NCI-H1694 treated with DMSO at 0.1 percent for 48 hours (cell line): ENCODE results near the gene CHTF18.
"Not testable (repeated sequence)": the region's sequence is repeated elsewhere in the genome, so short reads cannot be mapped to it uniquely, and the experiment has no call there.

Experiments
- DNase-seq: peaks from one replicate; lab custom pipeline; 2025; lab: John Stamatoyannopoulos, UW

The CHTF18 gene

DNA sequence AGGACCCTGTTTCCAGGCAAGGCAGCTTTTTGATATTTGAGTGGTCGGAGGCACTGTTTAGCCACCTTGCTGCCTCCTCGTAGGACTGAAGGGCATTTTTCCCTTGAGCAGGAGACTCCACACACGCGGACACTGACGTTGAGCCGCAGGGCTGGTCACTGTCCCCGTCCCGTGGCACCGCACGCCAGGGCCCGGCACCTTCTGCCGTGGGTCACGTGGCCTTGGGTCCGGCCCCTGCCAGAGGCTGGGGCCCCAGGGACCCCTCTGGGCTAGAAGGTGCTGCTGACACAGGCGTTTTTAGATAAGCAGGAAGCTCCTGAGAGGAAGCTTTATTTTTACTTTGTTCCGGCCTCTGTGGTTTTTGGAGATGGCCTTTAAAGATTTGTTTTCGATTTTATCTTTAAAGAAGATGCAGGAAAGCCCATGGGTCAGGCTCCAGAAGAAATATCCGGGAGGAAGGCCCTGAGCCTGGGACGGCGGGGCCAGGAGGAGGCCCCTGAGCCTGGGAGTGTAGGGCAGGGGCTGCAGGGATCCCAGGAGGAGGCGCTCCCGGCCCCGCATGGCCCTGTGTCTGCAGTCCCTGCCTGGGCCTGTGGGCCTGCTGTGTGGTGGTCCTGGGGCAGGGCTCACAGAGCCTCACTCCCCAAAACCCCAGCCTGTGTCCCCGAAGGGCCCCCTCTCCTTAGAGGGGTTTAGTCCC lies 42.6 kb downstream of the CHTF18 start:
- DNase-seq: no peak

DNA sequence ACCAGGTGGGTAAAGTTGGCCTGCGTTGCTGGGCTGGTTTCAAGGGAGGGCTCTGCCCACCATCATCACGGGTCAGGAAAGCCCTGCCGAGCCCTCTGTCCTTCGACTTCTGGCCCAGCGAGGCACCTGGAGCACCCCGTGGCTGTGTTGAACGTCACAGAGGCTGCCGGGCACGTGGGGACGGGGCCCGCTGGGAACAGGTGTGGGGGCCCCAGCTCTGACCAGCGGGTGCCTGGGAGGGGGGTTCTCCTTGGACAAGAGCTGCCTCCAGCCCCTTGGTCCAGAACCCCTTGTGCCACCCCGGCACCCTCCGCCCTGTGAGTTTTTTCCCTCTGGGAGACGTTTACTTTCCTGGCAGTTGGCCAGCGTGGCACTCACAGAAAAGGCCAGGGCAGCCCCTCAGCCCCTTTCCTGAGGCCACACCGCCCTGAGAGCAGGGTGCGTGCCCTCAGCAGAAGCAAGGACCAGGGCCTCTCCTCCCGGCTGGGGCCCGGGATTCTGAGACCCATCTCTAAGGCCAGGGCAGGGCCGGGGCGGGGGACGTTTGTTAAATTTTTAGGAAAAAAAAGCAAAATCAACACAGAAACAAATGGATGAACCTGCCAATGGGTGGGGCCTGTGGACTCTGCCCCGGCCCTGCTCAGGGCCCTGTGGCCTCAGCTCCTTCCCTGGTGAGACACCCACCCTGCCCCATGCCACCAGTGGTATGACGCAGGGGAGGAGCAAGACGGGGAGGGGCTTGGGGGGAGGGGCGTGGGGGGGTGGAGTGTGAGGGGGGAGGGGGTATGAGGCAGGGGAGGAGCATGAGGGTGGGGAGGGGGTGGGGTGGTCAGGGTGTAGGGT lies 43.4 kb downstream of the CHTF18 start:
- DNase-seq: no peak

DNA sequence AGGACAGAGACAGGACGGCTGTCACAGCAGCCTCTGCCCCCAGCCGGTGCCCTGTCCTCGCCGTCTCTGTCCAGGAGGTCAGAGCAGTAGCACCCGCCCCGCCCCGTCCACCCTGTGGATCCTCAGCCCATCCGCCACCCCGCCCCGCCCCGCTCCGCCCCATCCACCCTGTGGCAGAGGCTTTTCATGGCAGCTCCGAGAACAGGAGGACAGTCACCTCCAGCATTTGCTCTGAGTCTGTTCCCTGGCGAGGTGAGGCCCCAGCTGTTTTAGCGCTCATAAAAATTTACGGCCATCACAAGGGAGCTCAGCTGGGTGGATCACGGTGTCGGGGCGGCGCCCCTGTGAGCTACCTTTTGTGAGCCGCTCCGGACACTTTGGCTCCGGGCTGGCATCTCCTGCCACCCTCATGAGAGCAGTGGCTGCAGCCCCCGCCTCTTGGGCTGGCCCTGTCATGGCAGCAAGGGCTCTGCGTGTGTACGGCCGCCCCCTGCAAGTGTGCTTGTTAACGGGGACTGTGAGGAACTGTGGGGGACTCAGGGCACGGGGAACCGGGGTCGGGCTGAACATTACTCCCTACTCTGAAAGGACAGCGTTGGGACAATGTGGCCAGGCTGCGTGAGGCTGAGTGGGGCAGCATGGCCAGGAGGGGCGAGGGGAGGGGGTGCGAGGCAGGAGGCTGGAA lies 44.4 kb downstream of the CHTF18 start:
- no peak for DNase-seq

DNA sequence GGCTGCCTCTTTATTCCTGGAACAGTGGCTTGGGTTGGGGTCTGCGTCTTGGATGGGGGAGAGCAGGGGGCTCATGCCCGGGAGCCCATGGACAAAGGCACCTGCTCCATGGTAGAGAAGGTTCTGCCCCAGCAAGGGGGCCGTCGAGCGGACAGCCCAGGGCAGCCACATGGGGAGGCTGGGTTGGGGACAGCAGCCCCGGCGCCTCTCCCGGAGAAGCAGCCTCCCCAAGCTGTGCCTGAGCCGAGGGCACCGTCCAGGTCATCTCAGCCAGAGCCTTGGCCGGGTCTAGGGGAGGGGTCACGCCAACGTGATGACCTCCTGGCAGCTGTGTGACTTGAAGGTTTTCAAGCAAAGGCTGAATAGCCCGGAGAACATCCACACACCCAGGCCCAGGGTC lies 45.0 kb downstream of the CHTF18 start:
- DNase-seq: no peak

DNA sequence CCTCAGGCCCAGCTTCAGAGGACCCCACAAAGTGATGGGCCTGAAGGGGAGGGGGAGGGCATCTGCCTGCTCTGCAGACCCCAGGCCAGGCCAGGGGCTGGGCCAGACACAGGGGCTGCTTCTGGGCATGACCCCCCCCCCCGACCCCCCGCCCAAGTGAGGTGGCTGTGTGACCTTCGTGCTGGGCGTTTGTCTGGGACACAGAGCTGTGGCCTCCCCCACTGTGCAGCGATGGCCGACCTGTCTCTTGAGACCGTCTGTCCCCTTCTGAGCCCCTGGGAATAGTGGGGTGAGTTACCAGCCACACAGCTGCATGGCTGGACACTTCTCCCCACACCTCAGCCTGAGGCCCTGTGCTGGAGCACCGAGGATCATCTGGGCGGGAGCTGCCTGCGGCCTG lies 47.0 kb downstream of the CHTF18 start:
- no peak for DNase-seq

DNA sequence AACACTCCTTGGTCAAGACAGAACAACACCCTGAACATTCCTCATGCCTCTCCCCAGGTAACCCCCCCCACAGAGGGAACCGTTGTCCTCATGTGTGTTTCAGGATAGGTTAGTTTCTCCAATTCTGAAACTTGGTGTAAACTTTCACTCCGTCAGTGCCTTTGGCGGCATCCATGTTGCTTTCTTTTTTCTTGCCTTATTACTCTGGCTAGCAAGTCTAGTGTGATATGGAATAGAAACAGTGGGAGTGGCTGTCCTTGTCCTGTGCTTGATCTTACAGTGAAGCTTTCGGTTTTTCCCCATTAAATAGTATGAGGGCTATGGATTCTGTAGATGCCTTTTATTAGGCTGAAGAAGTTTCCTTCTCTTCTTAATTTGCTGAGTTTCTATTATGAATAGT lies 47.8 kb downstream of the CHTF18 start:
- no peak for DNase-seq

DNA sequence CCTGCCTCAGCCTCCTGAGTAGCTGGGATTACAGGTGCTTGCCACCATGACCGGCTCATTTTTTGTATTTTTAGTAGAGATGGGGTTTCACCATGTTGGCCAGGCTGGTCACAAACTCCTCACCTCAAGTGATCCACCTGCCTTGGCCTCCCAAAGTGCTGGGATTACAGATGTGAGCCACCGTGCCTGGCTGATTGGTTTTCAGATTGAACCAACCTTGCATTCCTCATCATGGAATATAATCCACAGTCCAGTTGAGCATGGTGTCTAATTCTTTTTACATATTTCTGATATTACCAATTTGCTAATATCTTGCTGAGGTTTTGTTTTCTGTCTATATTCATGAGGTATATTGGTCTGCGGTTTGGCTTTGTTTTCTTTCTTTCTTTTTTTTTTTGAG lies 48.4 kb downstream of the CHTF18 start:
- not testable (repeated sequence) for DNase-seq

DNA sequence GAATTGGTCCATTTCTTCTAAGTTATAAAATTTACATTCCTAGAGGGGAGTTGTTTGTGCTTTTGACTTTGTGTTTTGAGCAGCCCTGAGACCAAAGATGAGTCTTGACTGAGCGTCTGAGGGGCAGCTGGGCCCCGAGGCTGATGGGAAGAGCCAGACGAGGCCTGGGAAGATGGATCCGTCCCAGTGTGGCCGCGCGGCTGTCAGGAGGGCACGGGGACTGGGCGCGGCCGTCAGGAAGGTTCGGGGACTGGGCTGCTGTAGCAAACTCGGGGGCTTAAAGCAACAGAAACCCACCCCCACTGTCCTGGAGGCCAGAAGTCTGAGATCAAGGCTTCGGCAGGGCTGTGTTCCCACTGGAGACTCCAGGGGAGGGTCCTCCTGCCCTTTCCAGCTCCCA lies 50.3 kb downstream of the CHTF18 start:
- DNase-seq: no peak

DNA sequence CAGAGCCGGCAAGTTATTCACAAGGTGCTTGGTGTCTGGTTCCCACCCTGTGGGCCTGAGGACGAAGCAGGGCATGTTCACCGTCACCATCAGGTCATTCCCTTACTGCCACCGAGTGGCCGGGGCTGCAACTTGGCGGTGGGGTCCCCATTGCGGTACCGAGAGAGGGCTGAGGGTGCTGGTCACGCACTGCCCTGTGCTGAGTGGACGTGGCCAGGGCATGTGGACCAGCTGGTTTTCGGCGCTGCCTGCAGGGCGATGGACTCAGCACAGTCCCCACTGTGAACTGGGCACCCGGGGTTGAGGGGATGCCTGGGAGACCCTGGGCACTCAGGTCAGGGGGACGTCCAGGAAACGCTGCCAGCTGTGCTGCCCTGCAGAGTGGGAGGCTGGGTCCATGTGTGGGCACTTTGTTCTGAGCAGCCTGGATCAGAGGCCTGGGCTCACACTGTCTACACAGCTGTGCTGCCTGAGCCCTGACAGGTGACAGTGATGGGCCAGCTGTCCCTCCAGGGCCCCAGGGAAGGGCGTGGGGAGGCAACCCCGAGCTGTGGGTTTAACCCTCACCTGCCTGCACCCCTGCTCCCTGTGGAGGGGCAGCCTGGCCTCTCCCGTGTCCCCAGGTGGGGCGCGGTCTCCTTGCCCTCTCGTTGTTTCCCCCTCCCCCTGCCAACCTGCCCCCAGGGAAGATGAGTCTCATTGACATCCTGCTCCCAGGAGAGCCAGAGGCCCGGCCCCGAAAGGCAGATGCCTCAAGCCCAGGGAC lies 51.4 kb downstream of the CHTF18 start:
- DNase-seq: no peak

DNA sequence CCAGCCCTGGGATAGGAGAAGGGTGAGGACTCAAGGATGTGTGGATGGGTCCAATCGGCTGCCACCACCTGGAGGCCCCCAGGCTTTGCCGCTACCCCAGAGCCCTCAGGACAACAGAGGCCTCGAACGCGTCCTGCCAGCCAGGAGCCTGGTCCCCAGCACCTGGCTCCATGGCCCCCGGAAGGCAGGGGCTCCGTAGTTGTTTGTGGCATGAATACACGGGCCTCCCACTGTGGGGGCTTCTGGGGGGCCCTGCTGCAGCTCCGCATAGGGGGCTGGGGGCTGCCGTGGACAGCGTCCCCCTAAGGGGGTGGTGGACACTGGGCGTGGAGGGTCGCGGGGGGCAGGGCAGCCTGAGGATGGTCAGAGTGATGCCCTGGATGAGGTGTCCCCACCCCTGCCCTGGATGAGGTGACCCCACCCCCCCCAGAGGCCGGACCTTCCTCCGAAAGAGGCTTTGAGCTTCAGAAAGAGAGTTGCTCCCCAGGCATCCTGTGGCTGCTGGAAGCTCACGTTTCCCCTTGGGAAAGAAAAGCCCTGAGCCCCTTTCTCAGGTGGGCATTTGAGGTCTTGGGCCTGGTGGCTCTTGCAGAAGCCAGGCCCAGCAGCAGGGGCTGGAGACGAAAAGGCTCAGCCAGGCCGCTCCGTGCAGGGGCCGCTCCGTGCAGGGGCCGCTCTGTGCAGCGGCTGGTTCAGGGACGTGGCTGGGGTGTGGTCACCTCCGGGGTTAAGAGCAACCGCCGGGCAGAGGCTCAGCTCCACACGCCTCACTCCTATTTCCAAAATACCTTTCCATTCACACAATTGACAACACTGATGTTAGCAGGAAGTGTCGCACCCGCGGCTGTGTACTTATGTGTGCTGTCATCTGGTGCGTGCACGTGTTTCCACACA lies 52.4 kb downstream of the CHTF18 start:
- DNase-seq: no peak

DNA sequence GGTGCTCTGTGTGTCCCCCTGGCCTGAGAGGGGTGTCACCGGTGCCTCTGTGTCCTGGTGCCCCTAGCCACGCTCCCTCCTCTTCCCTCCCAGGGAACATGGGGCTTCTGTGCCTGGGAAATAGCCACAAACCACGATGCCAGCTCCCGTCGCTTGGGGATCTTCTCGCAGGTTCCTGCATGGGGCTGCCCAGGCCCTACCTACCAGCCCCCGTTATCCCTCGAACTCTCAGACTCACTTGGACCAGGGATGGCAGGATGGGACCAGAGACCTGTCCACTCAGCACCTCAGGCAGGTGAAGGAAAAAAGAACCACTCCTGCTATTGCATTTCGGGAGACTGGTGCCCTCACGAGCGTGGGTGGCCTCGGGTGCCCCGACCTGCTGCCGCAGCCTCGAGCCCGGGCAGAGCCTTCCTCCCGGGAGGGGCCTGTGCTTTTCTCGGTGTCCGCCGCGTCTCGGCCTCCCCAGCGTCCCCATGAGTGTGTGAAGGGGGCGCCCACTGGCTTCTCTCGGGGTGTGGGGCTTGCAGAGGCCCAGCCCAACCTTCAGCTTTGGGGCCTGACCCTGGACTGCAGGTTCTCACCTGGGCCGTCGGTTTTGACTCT lies 53.1 kb downstream of the CHTF18 start:
- DNase-seq: no peak

DNA sequence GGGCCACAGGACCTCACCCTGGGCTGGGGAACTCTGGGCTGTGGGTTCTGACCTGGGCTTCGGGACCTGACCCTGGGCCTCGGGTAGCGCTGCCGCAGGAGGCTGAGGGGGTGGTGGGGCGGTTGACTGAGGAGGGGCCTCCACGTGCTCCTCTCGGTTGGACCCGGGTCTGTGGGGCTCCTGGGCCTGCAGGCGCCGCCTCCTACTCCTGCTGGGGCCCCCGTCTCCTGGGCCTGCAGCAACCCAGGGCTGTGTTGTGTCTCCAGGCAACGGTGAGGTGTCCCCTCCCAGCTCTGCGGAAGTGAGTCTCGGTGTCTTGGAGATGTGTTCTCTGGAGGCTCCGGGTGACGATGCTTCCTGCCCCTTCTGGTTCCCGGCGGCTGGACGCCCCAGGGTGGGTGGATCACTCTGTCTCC lies 53.6 kb downstream of the CHTF18 start:
- no peak for DNase-seq

DNA sequence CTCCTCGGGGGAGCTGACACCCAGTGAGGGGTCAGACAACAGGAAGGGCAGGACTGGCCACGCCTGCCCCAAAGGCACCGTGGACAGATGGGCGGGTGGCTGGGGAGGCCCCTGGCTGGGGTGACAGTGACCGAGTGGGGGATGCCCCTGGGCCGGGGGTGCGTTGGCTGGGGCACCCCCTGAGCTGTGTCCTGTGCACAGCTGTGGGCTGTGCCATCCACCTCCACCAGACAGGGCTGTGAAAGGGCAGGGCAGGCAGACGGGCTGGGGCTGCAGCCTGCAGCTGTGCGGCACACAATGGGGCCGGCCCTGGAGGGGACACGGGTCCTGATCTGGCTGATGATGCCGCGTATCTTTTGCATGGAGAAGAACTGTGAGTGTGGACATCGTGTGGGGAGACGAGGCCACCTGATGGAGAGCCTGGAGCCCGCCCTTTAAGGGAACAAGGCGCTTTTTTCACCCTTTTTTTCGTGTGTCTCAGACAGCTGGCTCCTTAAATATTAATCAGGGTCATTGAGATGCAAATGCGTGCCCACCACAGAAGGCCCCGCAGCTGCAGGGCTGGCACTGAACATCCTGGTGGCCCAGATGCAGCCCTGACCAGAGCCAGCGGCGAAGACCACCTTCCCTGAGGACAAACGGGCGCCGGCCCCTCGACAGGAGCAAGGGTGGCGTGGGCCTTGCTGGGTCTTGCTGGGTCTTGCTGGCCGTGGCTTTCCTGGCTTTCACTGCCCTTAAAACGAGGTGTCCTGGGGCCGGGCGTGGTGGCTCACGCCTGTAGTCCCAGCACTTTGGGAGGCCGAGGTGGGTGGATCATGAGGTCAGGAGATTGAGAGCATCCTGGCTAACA lies 54.5 kb downstream of the CHTF18 start:
- no peak for DNase-seq

DNA sequence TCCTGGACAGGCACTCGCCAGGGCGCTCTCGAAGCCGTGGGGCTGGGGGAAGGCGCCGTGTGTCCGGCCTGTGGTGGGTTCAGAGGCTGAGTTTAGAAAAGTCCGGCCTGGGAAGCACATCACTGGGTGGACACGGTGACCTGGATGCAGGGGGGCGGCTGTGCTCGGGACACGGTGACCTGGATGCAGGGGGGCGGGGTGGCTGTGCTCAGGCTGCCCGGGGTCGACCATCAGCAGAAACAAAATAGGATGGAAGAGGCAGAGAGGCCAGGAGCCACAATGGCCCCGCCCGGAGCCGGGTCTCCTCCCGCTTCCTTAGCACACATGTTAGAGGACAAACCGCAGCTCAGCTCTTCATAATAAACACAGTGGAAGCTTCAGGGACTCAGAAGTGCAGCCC lies 55.4 kb downstream of the CHTF18 start:
- no peak for DNase-seq

DNA sequence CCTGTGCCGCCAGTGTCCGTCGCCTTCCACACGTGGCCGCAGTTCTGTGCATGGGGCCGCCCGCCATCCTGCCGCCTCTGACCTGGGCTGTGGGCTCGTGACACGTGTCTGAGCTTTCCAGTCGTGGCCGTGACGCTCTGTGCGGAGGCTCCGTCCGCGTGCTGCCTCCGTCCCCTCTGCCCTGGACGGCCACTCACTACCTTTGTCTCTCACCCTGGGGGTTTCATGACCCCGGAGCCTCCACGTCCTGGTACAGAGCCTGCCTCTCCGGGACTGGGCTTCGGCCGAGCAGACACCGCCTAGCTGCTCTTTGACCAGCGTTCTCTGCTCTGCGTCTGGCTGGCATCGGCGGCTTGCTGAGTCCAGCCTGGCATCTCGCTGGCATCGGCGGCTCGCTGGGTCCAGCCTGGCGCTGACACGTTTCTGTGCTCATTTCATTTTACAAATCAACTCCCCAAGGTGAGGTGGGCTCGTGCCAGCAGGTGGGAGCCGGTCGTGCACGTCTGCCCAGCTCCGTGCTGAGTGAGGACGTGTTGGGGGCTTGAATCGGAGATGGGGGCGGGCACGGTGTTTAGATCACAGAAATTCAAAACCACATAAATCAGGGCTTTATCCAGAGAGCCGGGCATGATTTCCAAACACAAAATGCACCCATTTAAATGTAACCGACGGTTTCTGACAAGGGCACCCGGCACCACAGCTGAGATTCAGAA lies 56.4 kb downstream of the CHTF18 start:
- no peak for DNase-seq

DNA sequence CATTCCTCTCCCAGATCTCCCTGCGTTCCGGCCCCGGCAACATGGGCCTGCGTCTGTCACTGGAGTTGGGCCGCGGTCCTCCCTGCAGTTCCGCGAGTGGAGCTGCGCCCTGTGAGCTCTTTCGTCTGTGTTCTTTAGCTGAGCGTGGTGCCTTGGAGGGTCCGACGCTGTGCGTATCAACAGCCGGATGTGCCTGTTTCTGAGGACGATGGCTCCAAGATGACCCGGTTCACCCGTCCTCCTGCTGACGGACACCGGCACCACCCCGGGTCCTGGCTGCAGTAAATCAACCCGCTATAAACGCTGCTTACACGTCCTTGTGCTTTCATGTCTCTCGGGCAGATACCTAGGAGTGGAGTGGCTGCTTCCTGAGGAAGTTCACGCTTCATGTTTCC lies 56.9 kb downstream of the CHTF18 start:
- no peak for DNase-seq

DNA sequence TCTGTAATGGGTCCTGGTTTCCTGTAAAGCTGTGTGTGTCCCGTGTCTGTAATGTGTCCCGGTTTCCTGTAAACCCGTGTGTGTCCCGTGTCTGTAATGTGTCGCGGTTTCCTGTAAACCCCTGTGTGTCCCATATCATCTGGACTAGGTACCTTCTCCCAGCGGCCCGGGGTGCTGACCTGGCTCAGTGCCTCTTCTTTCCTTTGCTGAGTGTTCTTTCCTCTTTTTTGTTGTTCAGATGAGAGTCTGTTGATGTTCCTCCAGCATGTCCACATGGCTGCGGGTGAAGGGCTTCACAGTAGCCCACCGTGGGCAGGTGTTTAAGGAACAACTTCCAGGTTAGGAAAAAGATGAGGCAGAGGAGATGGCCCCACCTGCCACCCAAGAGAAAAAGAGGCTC lies 58.7 kb downstream of the CHTF18 start:
- DNase-seq: no peak
